Measurements from ENCODE around the gene ANXA6. TPM values are rescaled to one million over a fixed set of nuclear protein-coding genes. Genes with fewer than 3 reads are reported as not detected.

The ANXA6 gene
- total and polyA plus RNA-seq, 2 of the 4 experiments (the other 2 are of a cell fraction), result 355 to 610 TPM

DNA sequence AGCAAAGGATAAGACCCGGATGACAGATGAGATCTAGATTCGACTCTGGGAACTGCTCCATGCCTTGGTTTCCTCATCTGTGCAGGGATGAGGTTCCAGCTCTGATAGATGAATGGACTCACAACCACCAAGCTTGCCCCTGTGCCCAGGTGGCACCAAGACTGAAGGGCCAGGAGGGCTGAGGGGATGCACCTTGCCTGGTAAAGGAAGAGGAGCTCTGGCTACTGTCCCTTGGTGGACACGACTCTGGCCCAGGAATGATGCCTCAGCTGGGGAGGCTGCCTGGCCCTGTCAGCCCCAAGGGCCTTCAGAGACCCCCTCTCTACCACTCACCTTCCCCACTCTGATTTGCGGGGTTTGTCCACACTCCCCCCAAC lies 24.9 kb upstream of the ANXA6 start:
- Histone ChIP-seq H3K79me1 (ENCODE audit: low read depth in 1 of 2, low read length in 2 of 2) (no peaks in the 10 kb centered on the region), H3K9ac (ENCODE audit: low read depth, low read length) (no peak overlapping the region), H4K20me1 (ENCODE audit: insufficient read depth, low read length) (no peaks in the 10 kb centered on the region), H3K18ac (ENCODE audit: low read depth, low read length) (no peak overlapping the region), H4K8ac (ENCODE audit: low read depth in 2 of 2, low read length in 2 of 2) (no peak overlapping the region), H2AFZ (replicated peaks; ENCODE audit: low read length, poor library complexity) (no peak overlapping the region), H2AK9ac (replicated peaks; ENCODE audit: low read depth, low read length, poor library complexity) (no peak overlapping the region), H4K91ac (ENCODE audit: insufficient read depth, low read depth, low read length) (no peak overlapping the region), H3K4me2 (ENCODE audit: low read depth, low read length) (no peak overlapping the region), H2BK5ac (ENCODE audit: low read depth, low read length, poor library complexity, severe bottlenecking) (no peak overlapping the region), H3K36me3 (ENCODE audit: control insufficient read depth, insufficient read depth, low read length) (no peaks in the 10 kb centered on the region), H3K27ac (ENCODE audit: insufficient read depth, low read length) (no peak overlapping the region), H2BK20ac (ENCODE audit: low read depth, low read length) (no peak overlapping the region), H3K4me1 (ENCODE audit: control insufficient read depth, insufficient read depth, low read length) (peaks cover 2% of the 10 kb centered on the region; the same call in 1 of the 2 replicates), H4K5ac (ENCODE audit: low read depth, low read length) (no peak overlapping the region), H3K14ac (replicated peaks; ENCODE audit: low read depth, low read length) (no peak overlapping the region), H3K27me3 (ENCODE audit: control insufficient read depth, insufficient read depth, low read length) (peaks cover 12% of the 10 kb centered on the region), H3K9me1 (ENCODE audit: insufficient read depth, low read length) (no peaks in the 10 kb centered on the region), H2AK5ac (ENCODE audit: low read depth, low read length) (no peak overlapping the region), H3K56ac (ENCODE audit: extremely low read depth, insufficient read depth, low read length) (no peak overlapping the region), H2BK15ac (ENCODE audit: low read depth, low read length) (no peak overlapping the region), H2BK120ac (ENCODE audit: low read depth, low read length) (no peak overlapping the region), H3K23ac (ENCODE audit: low read depth, low read length) (no peak overlapping the region), H3K4me3 (ENCODE audit: insufficient read depth, low read depth, low read length) (no peak overlapping the region), H3K4ac (ENCODE audit: low read depth, low read length) (no peak overlapping the region), H3K9me3 (ENCODE audit: control insufficient read depth, insufficient read depth, low read length) (no peaks in the 10 kb centered on the region)
- no peak for TF ChIP-seq SMC3 (IDR thresholded peaks at IDR 0.05; ENCODE audit: low read depth, low read length)
- TF ChIP-seq RFX5 (IDR thresholded peaks at IDR 0.05; ENCODE audit: low read depth, low read length), result no peak
- no peak for TF ChIP-seq MXI1 (IDR thresholded peaks at IDR 0.05; ENCODE audit: borderline replicate concordance, low read depth, low read length)
- no peak for TF ChIP-seq MAFK (IDR thresholded peaks at IDR 0.05; ENCODE audit: low read depth, low read length)
- TF ChIP-seq, protein P1, sequence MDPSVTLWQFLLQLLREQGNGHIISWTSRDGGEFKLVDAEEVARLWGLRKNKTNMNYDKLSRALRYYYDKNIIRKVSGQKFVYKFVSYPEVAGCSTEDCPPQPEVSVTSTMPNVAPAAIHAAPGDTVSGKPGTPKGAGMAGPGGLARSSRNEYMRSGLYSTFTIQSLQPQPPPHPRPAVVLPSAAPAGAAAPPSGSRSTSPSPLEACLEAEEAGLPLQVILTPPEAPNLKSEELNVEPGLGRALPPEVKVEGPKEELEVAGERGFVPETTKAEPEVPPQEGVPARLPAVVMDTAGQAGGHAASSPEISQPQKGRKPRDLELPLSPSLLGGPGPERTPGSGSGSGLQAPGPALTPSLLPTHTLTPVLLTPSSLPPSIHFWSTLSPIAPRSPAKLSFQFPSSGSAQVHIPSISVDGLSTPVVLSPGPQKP (IDR thresholded peaks at IDR 0.05; ENCODE audit: borderline replicate concordance, low read depth, low read length), result no peak
- TF ChIP-seq FOS (IDR thresholded peaks at IDR 0.05; ENCODE audit: low read depth, low read length), result no peak
- TF ChIP-seq POLR2A (IDR thresholded peaks at IDR 0.05; ENCODE audit: low read depth, low read length), result no peak
- TF ChIP-seq BHLHE40 (IDR thresholded peaks at IDR 0.05; ENCODE audit: low read depth, low read length), result no peak
- TF ChIP-seq RAD21 (IDR thresholded peaks at IDR 0.05; ENCODE audit: low read length), result no peak
- TF ChIP-seq CHD1 (IDR thresholded peaks at IDR 0.05; ENCODE audit: low read depth, low read length), result no peak
- no peak for TF ChIP-seq NFE2L2 (IDR thresholded peaks at IDR 0.05; ENCODE audit: low read depth, low read length)
- no peak for TF ChIP-seq MAZ (IDR thresholded peaks at IDR 0.05; ENCODE audit: borderline replicate concordance, low read depth, low read length)
- no peak for TF ChIP-seq RCOR1 (IDR thresholded peaks at IDR 0.05; ENCODE audit: insufficient replicate concordance, low read length)
- TF ChIP-seq, protein P2, sequence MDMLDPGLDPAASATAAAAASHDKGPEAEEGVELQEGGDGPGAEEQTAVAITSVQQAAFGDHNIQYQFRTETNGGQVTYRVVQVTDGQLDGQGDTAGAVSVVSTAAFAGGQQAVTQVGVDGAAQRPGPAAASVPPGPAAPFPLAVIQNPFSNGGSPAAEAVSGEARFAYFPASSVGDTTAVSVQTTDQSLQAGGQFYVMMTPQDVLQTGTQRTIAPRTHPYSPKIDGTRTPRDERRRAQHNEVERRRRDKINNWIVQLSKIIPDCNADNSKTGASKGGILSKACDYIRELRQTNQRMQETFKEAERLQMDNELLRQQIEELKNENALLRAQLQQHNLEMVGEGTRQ (IDR thresholded peaks at IDR 0.05; ENCODE audit: low read depth, low read length), result no peak
- TF ChIP-seq, protein P3, sequence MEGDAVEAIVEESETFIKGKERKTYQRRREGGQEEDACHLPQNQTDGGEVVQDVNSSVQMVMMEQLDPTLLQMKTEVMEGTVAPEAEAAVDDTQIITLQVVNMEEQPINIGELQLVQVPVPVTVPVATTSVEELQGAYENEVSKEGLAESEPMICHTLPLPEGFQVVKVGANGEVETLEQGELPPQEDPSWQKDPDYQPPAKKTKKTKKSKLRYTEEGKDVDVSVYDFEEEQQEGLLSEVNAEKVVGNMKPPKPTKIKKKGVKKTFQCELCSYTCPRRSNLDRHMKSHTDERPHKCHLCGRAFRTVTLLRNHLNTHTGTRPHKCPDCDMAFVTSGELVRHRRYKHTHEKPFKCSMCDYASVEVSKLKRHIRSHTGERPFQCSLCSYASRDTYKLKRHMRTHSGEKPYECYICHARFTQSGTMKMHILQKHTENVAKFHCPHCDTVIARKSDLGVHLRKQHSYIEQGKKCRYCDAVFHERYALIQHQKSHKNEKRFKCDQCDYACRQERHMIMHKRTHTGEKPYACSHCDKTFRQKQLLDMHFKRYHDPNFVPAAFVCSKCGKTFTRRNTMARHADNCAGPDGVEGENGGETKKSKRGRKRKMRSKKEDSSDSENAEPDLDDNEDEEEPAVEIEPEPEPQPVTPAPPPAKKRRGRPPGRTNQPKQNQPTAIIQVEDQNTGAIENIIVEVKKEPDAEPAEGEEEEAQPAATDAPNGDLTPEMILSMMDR (conservative IDR thresholded peaks at IDR 0.05; ENCODE audit: low read depth, low read length), result no peak
- ATAC-seq (ENCODE audit: low read depth) (no peak), DNase-seq (no peak)
- in situ Hi-C loops (cut with MboI; ENCODE audit: low sequenced_read_pairs) (no loop called here), dilution Hi-C loops (cut with HindIII; ENCODE audit: low sequenced_read_pairs, unreplicated experiment) (no loop called here), intact Hi-C loops (cut with micrococcal nuclease) (loop anchor here (5.0 kb wide), 1 partner anchor 40 kb away; the partner anchor contains the start of gene CCDC69)
- POLR2A ChIA-PET (ENCODE audit: unreplicated experiment), result no interaction called here
- 80% methylated on average over 3 of the region's 4 CpGs; no CpG with 5 or more reads in 1 of the 2 experiments for WGBS, 2 experiments (ENCODE audit: extremely low coverage in 2 of 2, insufficient read length in 1 of 2)
- BruUV-seq (replicated peaks), result no TSS peak
- CTCF ChIA-PET, result interaction anchor here (0.6 to 0.9 kb wide), 2 partner anchors 11 to 27 kb away, joined by 3 read pairs; no protein-coding TSS in a partner anchor

All from IMR-90 (cell line).